ENCODE results near the gene SMIM27. TPM values are rescaled to one million over a fixed set of nuclear protein-coding genes. Genes with fewer than 3 reads are reported as not detected.

SMIM27 gene
- total and polyA plus RNA-seq, 2 donors = 28.5 to 36.9 TPM

Other genes starting within 250 kb of the SMIM27 start
- gene ACO1, start 167.7 kb upstream of the SMIM27 start, total RNA-seq = 18.7 TPM
- gene ACO1, start 167.7 kb upstream of the SMIM27 start, polyA plus RNA-seq = 9.0 TPM
- gene RIGI, start 26.1 kb upstream of the SMIM27 start, total RNA-seq = 23.0 TPM
- 14.4 TPM for gene RIGI, start 26.1 kb upstream of the SMIM27 start, polyA plus RNA-seq
- 22.1 TPM for gene TOPORS, start 259 bp downstream of the SMIM27 start, total RNA-seq
- 12.1 TPM for gene TOPORS, start 259 bp downstream of the SMIM27 start, polyA plus RNA-seq
- gene NDUFB6, start 20.8 kb downstream of the SMIM27 start, total RNA-seq = 58.2 TPM
- gene NDUFB6, start 20.8 kb downstream of the SMIM27 start, polyA plus RNA-seq = 42.9 TPM
- not detected for gene TAF1L, start 83.3 kb downstream of the SMIM27 start, total RNA-seq
- under 0.01 TPM for gene TAF1L, start 83.3 kb downstream of the SMIM27 start, polyA plus RNA-seq
- not detected for gene TMEM215, start 231.2 kb downstream of the SMIM27 start, total RNA-seq
- 0.02 TPM for gene TMEM215, start 231.2 kb downstream of the SMIM27 start, polyA plus RNA-seq

All from thymus (tissue), 2 donors.